OCI-LY7 (cell line): ENCODE results near the gene OGDH.

Experiments
- CTCF ChIP-seq: fragments of 200-600 bp; sonication (generic); conservative IDR thresholded peaks from 2 replicates; pipeline ENCODE4 v1.5.1; 2014; ENCODE audit warnings: mild to moderate bottlenecking, antibody characterized with exemption, low read length, moderate library complexity, mixed read lengths
- EZH2phosphoT487 ChIP-seq: fragments of 200-600 bp; sonication (generic); IDR thresholded peaks from 2 replicates; pipeline ENCODE4 v1.6.1; 2018; ENCODE audit warnings: low read depth, borderline replicate concordance, mild to moderate bottlenecking, mixed run types, antibody characterized with exemption, low read length, moderate library complexity, mixed read lengths

- TF ChIP-seq CTCF (no peak), EZH2phosphoT487 (no peak)
These were observed 14.8 kb downstream of the OGDH start for GRCh38 chr7:44621034-44621749.
